ENCODE results near the gene LRP5.

GRCh38 chr11:68276861-68277260 lies 35.5 kb upstream of the LRP5 start:
- TF ChIP-seq CTCF (IDR thresholded peaks at IDR 0.05; ENCODE audit: insufficient read depth, low read length, poor library complexity, severe bottlenecking): no peak
- TF ChIP-seq EZH2phosphoT487 (conservative IDR thresholded peaks at IDR 0.05; ENCODE audit: low read length): no peak
